GM12878 (cell line): ENCODE data around the gene CASP8AP2. TPM values are rescaled to one million over a fixed set of nuclear protein-coding genes. Genes with fewer than 3 reads are reported as not detected.

ENCODE experiments used
- ATAC-seq: fragments of 200-7000 bp; cut with Tn5 transposase; 3 replicates; pipeline ENCODE4 v1.9.1; 2020; ENCODE audit warnings: mild to moderate bottlenecking, moderate library complexity
- BruUV-seq: library from RNA; stranded (reverse); fragments of 400-500 nt; replicated peaks from 2 replicates; lab custom pipeline; 2021; lab: Mats Ljungman, UMichigan
- CTCF ChIA-PET: fragments of 300-600 bp; sonication (Branson Sonifier 250); formaldehyde crosslinking; extraction: SDS; loops from one replicate; lab custom pipeline; 2021; ENCODE audit warnings: inconsistent platforms; lab: Yijun Ruan, JAX
- POLR2A ChIA-PET: fragments of 350-600 bp; formaldehyde crosslinking; extraction: SDS; loops from one replicate; lab custom pipeline; 2021; ENCODE audit warnings: inconsistent platforms; lab: Charles Lee
- RAD21 ChIA-PET: fragments of 300-600 bp; sonication (Branson Sonifier 250); formaldehyde crosslinking; loops from one replicate; lab custom pipeline; 2023; ENCODE audit warnings: antibody characterized with exemption; ENCODE audit not compliant: unreplicated experiment; lab: Charles Lee
- SMC1A ChIA-PET: fragments of 300-600 bp; sonication (Branson Sonifier 250); formaldehyde crosslinking; loops from one replicate; lab custom pipeline; 2023; ENCODE audit not compliant: unreplicated experiment, uncharacterized antibody; lab: Charles Lee
- DNase-seq: peaks from one replicate; pipeline ENCODE4 v3.0.0-alpha.2; 2011; ENCODE audit warnings: low read depth, low spot score
- FAIRE-seq: peaks from 3 replicates; lab custom pipeline; 2011; peaks lifted over from hg19 to GRCh38; lab: Jason Lieb, UNC
- H2AFZ ChIP-seq: 2 replicates; pipeline ENCODE4 v1.6.0; 2011; ENCODE audit warnings: low read depth, low read length, control low read depth; ENCODE audit not compliant: control insufficient read depth
- H3K27ac ChIP-seq: 2 replicates; pipeline ENCODE4 v1.5.1; 2011; ENCODE audit warnings: control low read depth; ENCODE audit not compliant: control insufficient read depth, insufficient read depth
- H3K27me3 ChIP-seq, 2 experiments: replicated peaks in 1 of 2; 2 replicates each; pipeline versions ENCODE4 v1.6.0 to v1.6.1; 2011; ENCODE audit warnings: low read length in 1 of 2; ENCODE audit not compliant: control insufficient read depth in 2 of 2, insufficient read depth in 2 of 2
- H3K36me3 ChIP-seq, 2 experiments: 2 replicates each; pipeline ENCODE4 v1.5.1; 2011; ENCODE audit warnings: low read length in 1 of 2; ENCODE audit not compliant: control insufficient read depth in 2 of 2, insufficient read depth in 2 of 2
- H3K4me1 ChIP-seq: 2 replicates; pipeline ENCODE4 v1.6.1; 2011; ENCODE audit warnings: mild to moderate bottlenecking, low read length, moderate library complexity, mixed read lengths; ENCODE audit not compliant: control insufficient read depth, insufficient read depth
- H3K4me2 ChIP-seq: 2 replicates; pipeline ENCODE4 v1.6.0; 2011; ENCODE audit warnings: control low read depth; ENCODE audit not compliant: control insufficient read depth, insufficient read depth
- H3K4me3 ChIP-seq: fragments of 200-600 bp; sonication (generic); 2 replicates; pipeline ENCODE4 v1.5.1; 2016
- H3K79me2 ChIP-seq: 2 replicates; pipeline ENCODE4 v1.6.0; 2011; ENCODE audit warnings: low read length; ENCODE audit not compliant: control insufficient read depth, insufficient read depth
- H3K9ac ChIP-seq: 2 replicates; pipeline ENCODE4 v1.8.0; 2011; ENCODE audit warnings: low read length, control low read depth, mixed read lengths; ENCODE audit not compliant: control insufficient read depth, insufficient read depth
- H3K9me3 ChIP-seq: replicated peaks from 3 replicates; pipeline ENCODE4 v1.5.1; 2011; ENCODE audit warnings: mild to moderate bottlenecking, low read length; ENCODE audit not compliant: control insufficient read depth, insufficient read depth
- H4K20me1 ChIP-seq: 2 replicates; pipeline ENCODE4 v1.6.0; 2011; ENCODE audit not compliant: control insufficient read depth, insufficient read depth
- FOS ChIP-seq: IDR thresholded peaks from 3 replicates; pipeline ENCODE4 v1.6.1; 2011; ENCODE audit warnings: borderline replicate concordance; ENCODE audit not compliant: insufficient read length; ENCODE audit errors: extremely low read depth
- FOXM1 ChIP-seq: IDR thresholded peaks from 2 replicates; pipeline ENCODE4 v1.6.1; 2012; ENCODE audit warnings: low read depth, mild to moderate bottlenecking, inconsistent platforms, low read length, moderate library complexity
- HDAC6 ChIP-seq: fragments of 200-600 bp; sonication (generic); IDR thresholded peaks from one replicate; pipeline ENCODE4 v1.8.0; 2017; ENCODE audit warnings: antibody characterized with exemption; ENCODE audit not compliant: unreplicated experiment
- KLF5 ChIP-seq: fragments of 450-650 bp; IDR thresholded peaks from 2 replicates; pipeline ENCODE4 v1.6.1; 2014; ENCODE audit warnings: mild to moderate bottlenecking; ENCODE audit not compliant: partially characterized antibody
- MTA2 ChIP-seq: fragments of 450-650 bp; IDR thresholded peaks from 2 replicates; pipeline ENCODE4 v1.6.1; 2016; ENCODE audit warnings: low read depth, mild to moderate bottlenecking, moderate library complexity
- MXI1 ChIP-seq: fragments of 150-350 bp; IDR thresholded peaks from 2 replicates; pipeline ENCODE4 v1.6.1; 2011; ENCODE audit warnings: low read depth, mild to moderate bottlenecking, inconsistent platforms, low read length, improper control_type of control experiment
- MYB ChIP-seq: fragments of 150-350 bp; IDR thresholded peaks from 2 replicates; pipeline ENCODE4 v1.6.1; 2014; ENCODE audit warnings: mild to moderate bottlenecking, low read depth, low read length, borderline replicate concordance
- PKNOX1 ChIP-seq: fragments of 450-650 bp; IDR thresholded peaks from 2 replicates; pipeline ENCODE4 v1.6.1; 2016; ENCODE audit warnings: mild to moderate bottlenecking
- POLR2AphosphoS5 ChIP-seq: IDR thresholded peaks from 2 replicates; pipeline ENCODE4 v1.6.1; 2011; ENCODE audit warnings: mild to moderate bottlenecking, low read length, inconsistent platforms
- POU2F2 ChIP-seq: IDR thresholded peaks from 3 replicates; pipeline ENCODE4 v1.6.1; 2011; ENCODE audit warnings: low read depth, mild to moderate bottlenecking, low read length, borderline replicate concordance
- SIX5 ChIP-seq: IDR thresholded peaks from 2 replicates; pipeline ENCODE4 v1.6.1; 2011; ENCODE audit warnings: mild to moderate bottlenecking, low read depth, low read length, moderate library complexity; ENCODE audit not compliant: severe bottlenecking
- TCF7 ChIP-seq: IDR thresholded peaks from 2 replicates; pipeline ENCODE4 v1.6.1; 2014; ENCODE audit warnings: antibody characterized with exemption, borderline replicate concordance
- ZBTB33 ChIP-seq: fragments of 450-650 bp; IDR thresholded peaks from 2 replicates; pipeline ENCODE4 v1.6.1; 2017; ENCODE audit warnings: mild to moderate bottlenecking
- ZBTB40 ChIP-seq: fragments of 450-650 bp; IDR thresholded peaks from 2 replicates; pipeline ENCODE4 v1.6.1; 2016; ENCODE audit warnings: mild to moderate bottlenecking, moderate library complexity, borderline replicate concordance
- ZNF24 ChIP-seq: fragments of 450-650 bp; IDR thresholded peaks from 2 replicates; pipeline ENCODE4 v1.6.1; 2017; ENCODE audit warnings: antibody characterized with exemption, mild to moderate bottlenecking
- ZNF384 ChIP-seq: IDR thresholded peaks from 2 replicates; pipeline ENCODE4 v1.6.1; 2012; ENCODE audit warnings: low read depth, mild to moderate bottlenecking, low read length, improper control_type of control experiment, borderline replicate concordance
- WGBS: methylation state at CpG from one replicate; pipeline ENCODE4 v1.1.6; 2016; ENCODE audit warnings: low lambda C conversion rate; ENCODE audit not compliant: insufficient replicate concordance, insufficient coverage; ENCODE audit errors: missing lambda C conversion rate; 5-methylcytosine and 5-hydroxymethylcytosine counted together
- in situ Hi-C: fragments of 300-500 bp; cut with MboI; formaldehyde crosslinking; loops from 9 replicates; pipeline ENCODE4 v1.14.3; 2018; ENCODE audit warnings: mixed read lengths
- intact Hi-C: fragments of 100-400 bp; cut with micrococcal nuclease; formaldehyde crosslinking; loops from one replicate; pipeline ENCODE4 v1.14.2; 2022; ENCODE audit not compliant: unreplicated experiment
- polyA plus RNA-seq, 11 experiments: library from polyadenylated mRNA; depleted of rRNA in 4 of 11; unstranded in 6 of 11; stranded (reverse) in 5 of 11; fragments of >200 nt; fragmentation: Nextera tagmentation in 4 of 11; fragmentation: Illumina TruSeq in 1 of 11; extraction: Ambion mirVana in 4 of 11; extraction: Trizol in 1 of 11; gene quantifications; 1 replicate in 1 of 11; 2 replicates in 10 of 11; pipeline versions ENCODE4 v1.2.1 to v1.2.3, GENCODE V29; 2011 to 2016; ENCODE audit warnings: inconsistent platforms in 2 of 11, missing spikeins in 2 of 11, low read depth in 1 of 11
- total RNA-seq, 4 experiments: library from RNA; depleted of rRNA in 3 of 4; stranded (reverse); fragments of >200 nt in 3 of 4; fragmentation: Illumina TruSeq in 1 of 4; extraction: Trizol in 1 of 4; gene quantifications; 2 replicates each; pipeline versions ENCODE4 v1.2.1 to v1.2.3, GENCODE V29; 2013 to 2021

CASP8AP2 gene
- total and polyA plus RNA-seq, 10 of the 15 experiments (the other 5 are each of a cell fraction or from before 2014, with no cell fraction given): 11.1 to 28.7 (median 17.1) TPM

GRCh38 chr6:89886378-89887120 lies 56.9 kb downstream of the CASP8AP2 start:
- ATAC-seq (no peak), FAIRE-seq (no peak), DNase-seq (no peak)
- CTCF ChIA-PET: no interaction called here
- Histone ChIP-seq H3K27me3 (no peaks in the 10 kb centered on the region), H3K4me2 (no peak overlapping the region), H3K4me1 (no peaks in the 10 kb centered on the region), H2AFZ (no peak overlapping the region), H3K36me3 (no peaks in the 10 kb centered on the region), H3K9me3 (no peaks in the 10 kb centered on the region; the same call in 2 of the 3 replicates), H3K79me2 (no peaks in the 10 kb centered on the region), H3K27ac (no peak overlapping the region), H3K4me3 (no peak overlapping the region), H4K20me1 (no peaks in the 10 kb centered on the region), H3K9ac (no peak overlapping the region)
- POLR2A ChIA-PET: no interaction called here
- 81% methylated on average over 44 of the region's 44 CpGs for WGBS
- SMC1A ChIA-PET: no interaction called here
- RAD21 ChIA-PET: no interaction called here
- no TSS peak for BruUV-seq
- intact Hi-C loops: no loop called here
- in situ Hi-C loops: no loop called here
- TF ChIP-seq TCF7: no peak
- TF ChIP-seq ZBTB33: no peak
- no peak for TF ChIP-seq ZBTB40
- TF ChIP-seq MYB: no peak
- no peak for TF ChIP-seq SIX5
- TF ChIP-seq ZNF24: no peak
- no peak for TF ChIP-seq PKNOX1
- no peak for TF ChIP-seq POU2F2
- no peak for TF ChIP-seq POLR2AphosphoS5
- no peak for TF ChIP-seq FOS
- TF ChIP-seq MXI1: no peak
- TF ChIP-seq KLF5: no peak
- no peak for TF ChIP-seq HDAC6
- no peak for TF ChIP-seq ZNF384
- no peak for TF ChIP-seq FOXM1
- TF ChIP-seq MTA2: no peak
